ENCODE data around the gene LAGE3. TPM values are rescaled to one million over a fixed set of nuclear protein-coding genes. Genes with fewer than 3 reads are reported as not detected.

LAGE3 gene
- total and polyA plus RNA-seq, 10 of the 15 experiments (the other 5 are each of a cell fraction or from before 2014, with no cell fraction given) = 5.3 to 63.7 (median 19.7) TPM

- Histone ChIP-seq H3K4me3 (no peak overlapping the region), H3K4me1 (ENCODE audit: control insufficient read depth, insufficient read depth, low read length) (no peaks in the 10 kb centered on the region), H4K20me1 (ENCODE audit: control insufficient read depth, insufficient read depth) (no peaks in the 10 kb centered on the region), H3K79me2 (ENCODE audit: control insufficient read depth, insufficient read depth, low read length) (no peaks in the 10 kb centered on the region), H3K9ac (ENCODE audit: control insufficient read depth, insufficient read depth, low read length) (no peak overlapping the region), H3K36me3 (ENCODE audit: control insufficient read depth in 2 of 2, insufficient read depth in 2 of 2, low read length in 1 of 2) (peaks cover 0 to 1% of the 10 kb centered on the region in 2 experiments; a peak in 3 of 4 replicates), H3K9me3 (replicated peaks; ENCODE audit: control insufficient read depth, insufficient read depth, low read length) (no peaks in the 10 kb centered on the region; the same call in 2 of the 3 replicates), H3K27ac (ENCODE audit: control insufficient read depth, insufficient read depth) (no peak overlapping the region), H3K4me2 (ENCODE audit: control insufficient read depth, insufficient read depth) (no peak overlapping the region), H2AFZ (ENCODE audit: control insufficient read depth, low read depth, low read length) (no peak overlapping the region), H3K27me3 (replicated peaks in 1 of 2; ENCODE audit: control insufficient read depth in 2 of 2, insufficient read depth in 2 of 2, low read length in 1 of 2) (no peaks in the 10 kb centered on the region)
- ChIA-PET SMC1A (ENCODE audit: uncharacterized antibody, unreplicated experiment) (no interaction called here), POLR2A (no interaction called here), RAD21 (ENCODE audit: unreplicated experiment) (no interaction called here), CTCF (no interaction called here)
- no peak for DNase-seq (ENCODE audit: low read depth, low spot score)
- no peak for FAIRE-seq
- intact Hi-C loops (cut with micrococcal nuclease; ENCODE audit: unreplicated experiment) (no loop called here), in situ Hi-C loops (cut with MboI) (no loop called here)
- 69% methylated on average over 23 of the region's 23 CpGs for WGBS (ENCODE audit: insufficient coverage, insufficient replicate concordance, low lambda C conversion rate, missing lambda C conversion rate)
- no TSS peak for BruUV-seq (replicated peaks)
- ATAC-seq = no peak
- TF ChIP-seq SKIL (IDR thresholded peaks at IDR 0.05; ENCODE audit: low read depth, poor library complexity, severe bottlenecking) = no peak
- TF ChIP-seq, protein P1, sequence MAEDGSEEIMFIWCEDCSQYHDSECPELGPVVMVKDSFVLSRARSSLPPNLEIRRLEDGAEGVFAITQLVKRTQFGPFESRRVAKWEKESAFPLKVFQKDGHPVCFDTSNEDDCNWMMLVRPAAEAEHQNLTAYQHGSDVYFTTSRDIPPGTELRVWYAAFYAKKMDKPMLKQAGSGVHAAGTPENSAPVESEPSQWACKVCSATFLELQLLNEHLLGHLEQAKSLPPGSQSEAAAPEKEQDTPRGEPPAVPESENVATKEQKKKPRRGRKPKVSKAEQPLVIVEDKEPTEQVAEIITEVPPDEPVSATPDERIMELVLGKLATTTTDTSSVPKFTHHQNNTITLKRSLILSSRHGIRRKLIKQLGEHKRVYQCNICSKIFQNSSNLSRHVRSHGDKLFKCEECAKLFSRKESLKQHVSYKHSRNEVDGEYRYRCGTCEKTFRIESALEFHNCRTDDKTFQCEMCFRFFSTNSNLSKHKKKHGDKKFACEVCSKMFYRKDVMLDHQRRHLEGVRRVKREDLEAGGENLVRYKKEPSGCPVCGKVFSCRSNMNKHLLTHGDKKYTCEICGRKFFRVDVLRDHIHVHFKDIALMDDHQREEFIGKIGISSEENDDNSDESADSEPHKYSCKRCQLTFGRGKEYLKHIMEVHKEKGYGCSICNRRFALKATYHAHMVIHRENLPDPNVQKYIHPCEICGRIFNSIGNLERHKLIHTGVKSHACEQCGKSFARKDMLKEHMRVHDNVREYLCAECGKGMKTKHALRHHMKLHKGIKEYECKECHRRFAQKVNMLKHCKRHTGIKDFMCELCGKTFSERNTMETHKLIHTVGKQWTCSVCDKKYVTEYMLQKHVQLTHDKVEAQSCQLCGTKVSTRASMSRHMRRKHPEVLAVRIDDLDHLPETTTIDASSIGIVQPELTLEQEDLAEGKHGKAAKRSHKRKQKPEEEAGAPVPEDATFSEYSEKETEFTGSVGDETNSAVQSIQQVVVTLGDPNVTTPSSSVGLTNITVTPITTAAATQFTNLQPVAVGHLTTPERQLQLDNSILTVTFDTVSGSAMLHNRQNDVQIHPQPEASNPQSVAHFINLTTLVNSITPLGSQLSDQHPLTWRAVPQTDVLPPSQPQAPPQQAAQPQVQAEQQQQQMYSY (CRISPR knock-in tag; IDR thresholded peaks at IDR 0.05) = no peak
- TF ChIP-seq E2F8 (IDR thresholded peaks at IDR 0.05; ENCODE audit: low read depth, partially characterized antibody) = no peak
- TF ChIP-seq BCL3 (IDR thresholded peaks at IDR 0.05; ENCODE audit: borderline replicate concordance, insufficient read depth, low read depth, low read length, poor library complexity, severe bottlenecking) = no peak
- no peak for TF ChIP-seq POLR2AphosphoS5 (IDR thresholded peaks at IDR 0.05; ENCODE audit: low read length)
- TF ChIP-seq GABPA (IDR thresholded peaks at IDR 0.05; ENCODE audit: low read depth) = no peak
- TF ChIP-seq RELA (IDR thresholded peaks at IDR 0.05; ENCODE audit: borderline replicate concordance, partially characterized antibody) = no peak
- TF ChIP-seq, protein P2, sequence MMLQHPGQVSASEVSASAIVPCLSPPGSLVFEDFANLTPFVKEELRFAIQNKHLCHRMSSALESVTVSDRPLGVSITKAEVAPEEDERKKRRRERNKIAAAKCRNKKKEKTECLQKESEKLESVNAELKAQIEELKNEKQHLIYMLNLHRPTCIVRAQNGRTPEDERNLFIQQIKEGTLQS (IDR thresholded peaks at IDR 0.05; ENCODE audit: borderline replicate concordance, extremely low read depth, low read depth, low read length) = no peak
- no peak for TF ChIP-seq SREBF2 (IDR thresholded peaks at IDR 0.05; ENCODE audit: low read length)
- TF ChIP-seq RUNX3 (IDR thresholded peaks at IDR 0.05; ENCODE audit: low read length) = no peak
- TF ChIP-seq SMAD5 (IDR thresholded peaks at IDR 0.05; ENCODE audit: low read depth) = no peak
- TF ChIP-seq STAT1 (conservative IDR thresholded peaks at IDR 0.05) = no peak
- TF ChIP-seq SMAD1 (IDR thresholded peaks at IDR 0.05; ENCODE audit: low read depth, partially characterized antibody) = no peak
Observed at GRCh38 chrX:154470914-154471568, 8.0 kb downstream of the LAGE3 start.

Data from GM12878 (cell line).